Mesenchymal stem cell (in vitro differentiated cells and primary cell): ENCODE results near the gene PLXNA2.

Experiments
- DNase-seq: peaks from one replicate; pipeline ENCODE4 v3.0.0-alpha.2; 2013
- H2AFZ ChIP-seq: one replicate; pipeline ENCODE4 v1.6.1; 2013; ENCODE audit warnings: low read depth, mild to moderate bottlenecking, control low read depth, inconsistent platforms, low read length, moderate library complexity
- H2AK5ac ChIP-seq: 2 replicates; pipeline ENCODE4 v1.6.1; 2013; ENCODE audit warnings: low read length, moderate library complexity, mild to moderate bottlenecking, inconsistent platforms; ENCODE audit not compliant: severe bottlenecking
- H2BK120ac ChIP-seq: one replicate; pipeline ENCODE4 v1.6.1; 2013; ENCODE audit warnings: low read depth, mild to moderate bottlenecking, inconsistent platforms, low read length, moderate library complexity
- H2BK12ac ChIP-seq, 2 experiments: one replicate each; pipeline ENCODE4 v1.6.1; 2013; ENCODE audit warnings: inconsistent platforms in 2 of 2, low read length in 2 of 2, mild to moderate bottlenecking in 2 of 2, moderate library complexity in 2 of 2, control low read depth in 1 of 2
- H2BK15ac ChIP-seq: one replicate; pipeline ENCODE4 v1.6.1; 2013; ENCODE audit warnings: mild to moderate bottlenecking, low read depth, inconsistent platforms; ENCODE audit not compliant: poor library complexity, severe bottlenecking
- H2BK5ac ChIP-seq: 2 replicates; pipeline ENCODE4 v1.6.1; 2013; ENCODE audit warnings: low read depth, mild to moderate bottlenecking, low read length, control low read depth, inconsistent platforms; ENCODE audit not compliant: poor library complexity, severe bottlenecking
- H3K14ac ChIP-seq, 2 experiments: one replicate each; pipeline ENCODE4 v1.6.1; 2013; ENCODE audit warnings: inconsistent platforms in 2 of 2, low read length in 2 of 2, control low read depth in 1 of 2, mild to moderate bottlenecking in 1 of 2, moderate library complexity in 1 of 2
- H3K18ac ChIP-seq, 2 experiments: one replicate each; pipeline ENCODE4 v1.6.1; 2013; ENCODE audit warnings: inconsistent platforms in 2 of 2, low read length in 2 of 2, control low read depth in 1 of 2, low read depth in 1 of 2, mild to moderate bottlenecking in 1 of 2
- H3K23ac ChIP-seq, 2 experiments: one replicate each; pipeline ENCODE4 v1.6.1; 2013; ENCODE audit warnings: inconsistent platforms in 2 of 2, low read length in 2 of 2, mild to moderate bottlenecking in 2 of 2, moderate library complexity in 2 of 2, control low read depth in 1 of 2
- H3K27ac ChIP-seq: 2 replicates; pipeline ENCODE4 v1.5.1; 2013; ENCODE audit warnings: mild to moderate bottlenecking, moderate library complexity, low read length, control low read depth, inconsistent platforms; ENCODE audit not compliant: poor library complexity, severe bottlenecking
- H3K27me3 ChIP-seq, 2 experiments: 2 replicates each; pipeline versions ENCODE4 v1.6.1 to v1.7.0; 2013; ENCODE audit warnings: low read length in 2 of 2, mild to moderate bottlenecking in 2 of 2, moderate library complexity in 2 of 2, control low read depth in 1 of 2, inconsistent platforms in 1 of 2; ENCODE audit not compliant: control insufficient read depth in 1 of 2, insufficient read depth in 1 of 2
- H3K36me3 ChIP-seq, 2 experiments: 2 replicates each; pipeline versions ENCODE4 v1.6.1 to v1.7.0; 2013; ENCODE audit warnings: low read length in 2 of 2, control low read depth in 1 of 2, inconsistent platforms in 1 of 2, low read depth in 1 of 2, mild to moderate bottlenecking in 1 of 2; ENCODE audit not compliant: insufficient read depth in 2 of 2, control insufficient read depth in 1 of 2
- H3K4ac ChIP-seq, 2 experiments: one replicate each; pipeline ENCODE4 v1.6.1; 2013; ENCODE audit warnings: inconsistent platforms in 2 of 2, low read length in 2 of 2, mild to moderate bottlenecking in 2 of 2, moderate library complexity in 2 of 2, control low read depth in 1 of 2, low read depth in 1 of 2
- H3K4me1 ChIP-seq: 2 replicates; pipeline ENCODE4 v1.6.1; 2013; ENCODE audit warnings: low read depth, low read length, control low read depth; ENCODE audit not compliant: control insufficient read depth, insufficient read depth
- H3K4me2 ChIP-seq: 2 replicates; pipeline ENCODE4 v1.6.1; 2013; ENCODE audit warnings: low read length, mild to moderate bottlenecking, inconsistent platforms; ENCODE audit not compliant: poor library complexity, severe bottlenecking
- H3K4me3 ChIP-seq, 2 experiments: 2 replicates each; pipeline versions ENCODE4 v1.5.1 to v1.7.0; 2013; ENCODE audit warnings: low read length in 2 of 2, mild to moderate bottlenecking in 2 of 2, control low read depth in 1 of 2, low read depth in 1 of 2; ENCODE audit not compliant: insufficient read depth in 1 of 2
- H3K79me1 ChIP-seq: replicated peaks from 2 replicates; pipeline ENCODE4 v1.6.1; 2013; ENCODE audit warnings: mild to moderate bottlenecking, control low read depth, low read length, inconsistent platforms; ENCODE audit not compliant: poor library complexity, severe bottlenecking
- H3K9ac ChIP-seq: 2 replicates; pipeline ENCODE4 v1.7.0; 2013; ENCODE audit warnings: mild to moderate bottlenecking, low read length, moderate library complexity
- H3K9me3 ChIP-seq: 2 replicates; pipeline ENCODE4 v1.7.0; 2013; ENCODE audit warnings: mild to moderate bottlenecking, low read length; ENCODE audit not compliant: control insufficient read depth
- H4K8ac ChIP-seq: one replicate; pipeline ENCODE4 v1.6.1; 2013; ENCODE audit warnings: inconsistent platforms, mild to moderate bottlenecking, low read length, moderate library complexity
- H4K91ac ChIP-seq: one replicate; pipeline ENCODE4 v1.6.1; 2013; ENCODE audit warnings: mild to moderate bottlenecking, low read length, inconsistent platforms
- WGBS: methylation state at CpG from one replicate; pipeline ENCODE4 v1.1.7; 2013; ENCODE audit warnings: mixed read lengths; 5-methylcytosine and 5-hydroxymethylcytosine counted together

The PLXNA2 gene

GRCh38 chr1:208118306-208118705 is 125.9 kb downstream of the PLXNA2 start:
- Histone ChIP-seq H4K8ac (no peak overlapping the region), H2BK15ac (peak overlapping the region; percentile 34), H2AFZ (no peak overlapping the region), H3K4me2 (no peak overlapping the region), H3K18ac (no peak overlapping the region), H3K36me3 (no peaks in the 10 kb centered on the region), H3K4me1 (peaks cover 8% of the 10 kb centered on the region), H4K91ac (no peak overlapping the region), H3K9me3 (no peaks in the 10 kb centered on the region), H2BK120ac (no peak overlapping the region), H3K4me3 (no peak overlapping the region), H3K14ac (no peak overlapping the region), H2BK12ac (no peak overlapping the region), H3K23ac (no peak overlapping the region), H3K9ac (no peak overlapping the region), H3K27me3 (no peaks in the 10 kb centered on the region), H2AK5ac (no peak overlapping the region), H3K4ac (no peak overlapping the region), H3K27ac (no peak overlapping the region), H3K79me1 (no peaks in the 10 kb centered on the region), H2BK5ac (no peak overlapping the region)
- 68% methylated on average over 4 of the region's 5 CpGs for WGBS
- no peak for DNase-seq

- DNase-seq: no peak
- Histone ChIP-seq H3K36me3 (no peaks in the 10 kb centered on the region), H2BK120ac (no peak overlapping the region), H3K4me3 (no peak overlapping the region), H2BK15ac (no peak overlapping the region), H3K23ac (no peak overlapping the region), H3K79me1 (no peaks in the 10 kb centered on the region), H2BK5ac (no peak overlapping the region), H3K9ac (no peak overlapping the region), H2AK5ac (no peak overlapping the region), H2AFZ (no peak overlapping the region), H3K4ac (no peak overlapping the region), H3K14ac (no peak overlapping the region), H4K91ac (no peak overlapping the region), H4K8ac (no peak overlapping the region), H2BK12ac (no peak overlapping the region), H3K18ac (no peak overlapping the region), H3K4me1 (peaks cover 8% of the 10 kb centered on the region), H3K27ac (no peak overlapping the region), H3K9me3 (no peaks in the 10 kb centered on the region), H3K27me3 (no peaks in the 10 kb centered on the region), H3K4me2 (no peak overlapping the region)
- WGBS: 90% methylated on average over 3 of the region's 4 CpGs
Measured at GRCh38 chr1:208117826-208118225, 126.4 kb downstream of the PLXNA2 start.

GRCh38 chr1:208117409-208117808 is 126.8 kb downstream of the PLXNA2 start:
- Histone ChIP-seq H3K18ac (no peak overlapping the region), H3K4ac (no peak overlapping the region)

GRCh38 chr1:208115924-208116640 is 128.1 kb downstream of the PLXNA2 start:
- Histone ChIP-seq H3K9ac (no peak overlapping the region), H2BK5ac (no peak overlapping the region), H3K27ac (no peak overlapping the region), H2BK120ac (no peak overlapping the region), H2AK5ac (no peak overlapping the region), H2BK15ac (no peak overlapping the region), H4K91ac (no peak overlapping the region), H3K18ac (no peak overlapping the region), H3K79me1 (no peaks in the 10 kb centered on the region), H4K8ac (no peak overlapping the region), H3K4me3 (no peak overlapping the region), H2AFZ (no peak overlapping the region), H3K4me2 (no peak overlapping the region), H3K9me3 (no peaks in the 10 kb centered on the region), H3K27me3 (no peaks in the 10 kb centered on the region), H3K23ac (no peak overlapping the region), H3K4ac (no peak overlapping the region), H3K4me1 (peaks cover 8% of the 10 kb centered on the region), H3K14ac (no peak overlapping the region), H2BK12ac (no peak overlapping the region), H3K36me3 (no peaks in the 10 kb centered on the region)
- DNase-seq: no peak
- whole genome bisulfite sequencing: 80% methylated on average over 6 of the region's 7 CpGs

More at GRCh38 chr1:208117409-208117808, 126.8 kb downstream of the PLXNA2 start:
- Histone ChIP-seq H3K36me3 (no peaks in the 10 kb centered on the region), H3K9me3 (no peaks in the 10 kb centered on the region), H3K27me3 (no peaks in the 10 kb centered on the region), H2AK5ac (no peak overlapping the region), H2BK12ac (no peak overlapping the region), H3K79me1 (no peaks in the 10 kb centered on the region), H3K4me2 (no peak overlapping the region), H3K4me3 (no peak overlapping the region), H2BK15ac (no peak overlapping the region), H2AFZ (no peak overlapping the region), H3K23ac (no peak overlapping the region), H3K9ac (no peak overlapping the region), H3K14ac (no peak overlapping the region), H2BK120ac (no peak overlapping the region), H4K91ac (no peak overlapping the region), H3K4me1 (peaks cover 8% of the 10 kb centered on the region), H4K8ac (no peak overlapping the region), H3K27ac (no peak overlapping the region), H2BK5ac (no peak overlapping the region)
- no peak for DNase-seq
- 80% methylated on average over 2 of the region's 3 CpGs for WGBS
